ENCODE measurements around the gene MYO9B.
A peak's percentile ranks its signal among the peaks of the same experiment; 100 is the strongest.

Gene MYO9B

DNA sequence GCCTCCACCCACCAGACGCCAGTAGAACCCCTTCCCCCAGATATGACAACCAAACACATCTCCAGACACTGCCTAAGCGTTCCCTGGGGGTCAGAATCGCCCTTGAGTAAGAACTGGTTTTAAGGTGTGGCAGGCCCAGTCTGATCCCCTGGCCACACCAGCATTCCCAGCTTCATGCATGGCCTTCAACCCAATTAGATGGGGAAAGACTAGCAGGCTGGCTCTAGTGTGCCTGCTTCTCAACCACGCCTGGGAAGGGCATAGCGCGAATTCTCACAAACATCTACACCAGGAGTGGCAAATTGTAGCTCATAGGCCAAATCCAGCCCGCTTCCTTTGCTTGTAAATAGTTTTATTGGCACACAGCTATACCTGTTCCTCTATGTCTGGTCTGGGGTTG lies 13.9 kb upstream of the MYO9B start:
- no peak for DNase-seq (ENCODE audit: low read depth in 2 of 2, low spot score in 1 of 2)

GRCh38 chr19:17063428-17063827 lies 12.1 kb upstream of the MYO9B start:
- DNase-seq (ENCODE audit: low read depth in 2 of 2, low spot score in 1 of 2) = no peak

GRCh38 chr19:17069193-17069592 lies 6.4 kb upstream of the MYO9B start:
- DNase-seq (ENCODE audit: low read depth in 2 of 2, low spot score in 1 of 2) = no peak

DNA sequence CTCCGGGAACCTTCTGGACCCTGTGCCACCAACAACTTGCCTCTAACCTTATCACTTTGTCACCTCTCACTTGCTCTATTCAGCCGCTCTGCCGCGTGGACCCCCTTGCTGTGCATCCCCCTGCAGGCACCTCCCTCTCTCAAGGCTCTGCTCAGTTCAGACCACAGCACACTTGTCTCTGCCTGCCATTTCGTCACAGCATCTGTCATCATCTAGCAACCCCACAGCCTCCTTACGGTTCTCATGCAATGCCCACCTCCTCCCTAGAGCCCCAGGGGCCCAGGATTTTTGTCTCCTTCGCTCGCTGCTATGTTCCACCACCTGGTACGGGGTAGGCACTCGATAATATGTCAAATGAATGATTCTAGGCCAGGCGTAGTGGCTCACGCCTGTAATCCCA lies 5.2 kb upstream of the MYO9B start:
- DNase-seq (ENCODE audit: low read depth in 2 of 2, low spot score in 1 of 2) = no peak

DNA sequence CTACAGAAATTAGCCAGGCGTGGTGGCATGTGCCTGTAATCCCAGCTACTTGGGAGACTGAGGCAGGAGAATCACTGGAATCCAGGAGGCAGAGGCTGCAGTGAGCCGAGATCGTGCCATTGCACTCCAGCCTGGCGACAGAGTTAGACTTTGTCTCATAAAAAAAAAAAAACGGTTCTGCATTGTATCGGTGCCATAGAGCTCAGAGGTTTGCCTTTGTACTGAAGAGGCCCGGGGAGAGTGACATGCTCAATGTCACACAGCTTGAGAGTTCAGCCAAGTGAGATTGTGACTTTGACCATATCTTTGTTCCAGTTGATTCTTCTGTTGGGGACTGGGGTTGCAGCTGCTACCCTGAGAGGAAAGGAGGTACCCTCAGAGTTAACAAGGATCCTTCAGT lies 4.7 kb upstream of the MYO9B start:
- no peak for DNase-seq (ENCODE audit: low read depth in 2 of 2, low spot score in 1 of 2)

DNA sequence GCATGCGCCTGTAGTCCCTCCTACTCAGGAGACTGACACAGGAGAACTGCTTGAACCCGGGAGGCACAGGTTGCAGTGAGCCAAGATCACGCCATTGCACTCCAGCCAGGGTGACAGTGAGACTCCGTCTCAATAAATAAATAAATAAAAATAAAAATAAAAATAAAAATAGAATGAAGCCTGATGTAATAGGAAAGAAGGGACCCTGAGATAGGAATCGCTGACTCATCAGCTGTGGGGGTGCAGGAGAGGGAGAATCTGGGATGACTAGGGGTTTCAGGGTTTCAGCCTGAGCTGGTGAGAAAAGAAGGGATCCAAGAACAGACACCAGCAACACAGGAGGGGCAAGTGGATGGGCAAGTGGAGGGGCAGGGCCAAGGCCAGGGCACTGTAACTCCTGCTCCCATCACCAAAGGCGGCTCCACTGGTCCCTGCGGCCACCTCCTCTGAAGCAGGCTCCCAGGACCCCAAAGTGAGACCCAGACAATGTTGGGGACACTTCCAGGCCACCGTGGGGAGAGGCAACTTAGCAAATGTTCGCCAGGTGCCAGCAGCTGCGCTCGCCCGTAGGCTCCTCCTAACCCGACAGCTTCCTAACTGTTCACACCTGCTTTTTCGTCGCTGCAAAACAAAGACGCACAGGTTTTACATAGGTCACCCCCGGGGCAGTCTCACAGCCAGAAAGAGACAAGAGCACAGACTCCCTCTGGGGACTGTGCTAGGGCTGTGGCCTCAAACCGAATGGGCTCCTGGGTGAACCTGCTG lies 1.5 kb upstream of the MYO9B start:
- no peak for DNase-seq (ENCODE audit: low read depth in 2 of 2, low spot score in 1 of 2)

DNA sequence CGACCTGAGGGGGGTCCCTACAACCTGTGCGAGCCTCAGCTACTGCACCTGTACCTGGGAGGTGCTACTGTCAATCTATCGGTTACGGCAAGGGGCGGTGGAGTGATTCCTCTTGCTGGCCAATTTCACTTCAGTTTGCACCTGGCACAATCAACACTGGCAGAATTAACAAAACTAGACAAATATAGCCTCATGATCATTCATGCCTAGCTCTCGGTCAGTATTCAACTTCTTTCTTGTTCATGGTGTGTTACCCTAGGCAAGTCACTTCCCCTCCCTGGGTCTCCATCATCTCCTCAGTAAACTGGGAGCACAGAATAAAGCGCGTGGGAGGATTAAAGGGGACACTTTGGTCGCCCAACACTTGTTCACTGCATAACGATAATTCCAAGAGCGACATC lies 943 bp upstream of the MYO9B start:
- DNase-seq (ENCODE audit: low read depth in 2 of 2, low spot score in 1 of 2) = no peak

DNA sequence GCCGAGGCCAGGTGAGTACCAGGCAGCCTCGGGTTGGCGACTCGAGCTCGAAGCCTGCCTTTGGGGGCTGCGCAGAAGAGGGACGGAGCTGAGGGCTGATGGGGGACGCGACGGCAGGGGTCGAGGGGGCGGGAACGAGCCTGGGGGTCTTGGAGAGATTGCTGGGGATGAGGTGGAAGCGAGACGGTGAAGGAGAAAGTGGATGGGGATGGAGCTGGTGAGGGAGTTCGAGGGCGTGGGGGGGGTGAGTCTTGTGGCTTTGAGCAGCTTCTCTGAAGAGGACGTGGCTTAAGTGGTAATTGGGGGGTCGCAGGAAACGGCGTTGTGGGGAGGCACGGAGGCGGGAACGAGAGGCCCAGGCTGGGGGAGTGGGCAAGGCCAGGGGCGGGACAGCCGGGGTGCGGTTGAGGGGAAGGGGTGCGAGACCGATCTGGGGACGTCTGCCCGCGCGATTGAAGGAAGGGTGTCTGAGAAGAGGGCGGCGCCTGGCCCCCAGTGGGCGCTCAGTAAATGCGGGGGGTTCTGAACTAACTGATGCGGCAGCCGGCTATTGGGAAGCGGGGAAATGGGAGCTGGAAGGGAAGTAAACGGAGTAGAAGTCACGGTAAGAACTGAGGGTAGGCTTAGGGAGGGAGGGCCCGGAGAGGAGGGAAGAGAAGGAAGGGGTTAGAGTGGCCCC lies 426 bp downstream of the MYO9B start:
- DNase-seq (ENCODE audit: low read depth in 2 of 2, low spot score in 1 of 2) = peak; percentile 12 to 27

DNA sequence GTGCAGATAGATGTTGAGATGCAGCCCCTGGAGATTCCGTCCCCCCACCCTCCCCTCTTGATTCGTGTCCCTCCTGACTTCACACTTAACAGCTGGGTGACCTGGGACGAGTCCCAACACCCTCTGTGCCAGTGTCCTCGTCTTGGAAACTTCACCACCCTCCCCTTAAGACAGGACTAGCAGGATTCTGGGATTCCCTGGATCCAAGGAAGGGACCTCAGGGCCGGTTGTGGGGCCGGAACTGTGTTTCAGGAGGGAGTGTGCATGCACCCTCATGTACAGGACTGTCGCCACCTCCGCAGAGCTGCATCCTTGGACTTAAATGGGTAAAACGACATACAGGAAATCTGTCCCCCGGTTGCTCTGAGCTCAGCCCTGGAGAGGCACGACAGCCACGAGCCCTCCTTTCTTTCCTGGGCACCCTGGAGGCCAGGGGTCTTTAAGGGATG lies 990 bp downstream of the MYO9B start:
- no peak for DNase-seq (ENCODE audit: low read depth in 2 of 2, low spot score in 1 of 2)

DNA sequence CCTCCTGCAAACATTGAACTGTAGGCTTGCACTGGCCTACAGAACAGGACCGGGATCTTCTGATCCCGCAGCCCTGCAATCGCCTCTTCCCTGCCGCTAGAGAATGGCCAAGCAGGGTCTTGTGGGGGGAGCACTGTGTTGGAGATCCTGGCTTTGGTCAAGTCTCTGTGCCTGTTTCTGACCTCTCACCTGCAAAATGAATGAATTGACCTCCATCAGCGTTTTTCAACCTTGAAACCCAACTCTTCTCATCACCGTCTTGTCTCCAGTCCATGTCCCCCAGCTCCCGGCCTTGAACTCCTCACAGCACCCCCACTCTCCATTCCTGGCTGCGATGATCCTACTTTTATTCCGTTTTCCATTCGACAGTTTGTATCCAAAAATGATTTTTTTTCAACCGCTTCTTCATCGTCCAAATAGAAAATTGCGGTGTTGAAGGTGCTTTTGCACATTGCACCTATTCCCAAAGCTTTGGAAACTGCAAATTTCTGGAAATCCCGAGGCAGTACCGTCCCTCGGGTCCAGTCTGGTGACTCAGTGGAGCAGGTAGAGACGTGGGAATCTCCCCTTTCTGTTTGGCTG lies 2.0 kb downstream of the MYO9B start:
- DNase-seq (ENCODE audit: low read depth in 2 of 2, low spot score in 1 of 2) = no peak

- DNase-seq (ENCODE audit: low read depth in 2 of 2, low spot score in 1 of 2) = no peak
These were observed 2.7 kb downstream of the MYO9B start for GRCh38 chr19:17078036-17078919.

DNA sequence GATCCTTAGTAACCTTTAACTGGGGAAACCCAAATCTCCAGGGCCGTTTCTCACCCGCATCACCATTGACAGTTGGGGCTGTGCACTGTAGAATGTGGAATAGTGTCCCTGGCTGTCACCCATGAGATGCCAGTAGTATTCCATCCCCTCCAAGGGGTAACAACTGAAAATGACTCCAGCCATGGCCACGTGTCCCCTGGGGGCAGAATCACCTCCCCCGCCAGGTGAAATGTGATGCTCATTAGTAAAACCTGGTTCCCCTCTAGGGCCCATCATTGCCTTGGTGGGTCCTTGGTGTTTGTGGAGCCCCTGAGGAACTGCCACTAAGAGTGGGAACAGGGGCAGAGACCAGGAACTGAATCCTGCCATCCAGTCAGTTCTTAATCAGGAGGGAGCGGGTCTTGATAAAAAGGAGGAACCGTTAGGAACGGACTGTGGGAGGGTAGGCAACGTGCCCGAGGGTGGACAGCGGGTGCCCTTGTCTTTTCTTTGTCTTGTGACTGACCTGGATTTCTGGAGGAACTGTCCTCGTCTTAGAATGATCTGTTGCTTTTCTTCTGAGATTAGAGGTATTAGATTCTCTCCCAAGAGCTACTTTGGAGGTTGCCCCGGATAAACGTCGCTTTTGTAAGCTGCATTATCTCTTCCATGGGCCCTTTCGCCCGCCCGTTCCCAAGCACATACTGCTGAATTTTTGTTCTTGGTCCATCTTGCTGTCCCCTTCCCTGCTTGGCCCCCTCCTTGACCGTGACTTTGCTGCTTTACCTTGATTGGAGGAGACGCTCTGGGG lies 3.5 kb downstream of the MYO9B start:
- no peak for DNase-seq (ENCODE audit: low read depth in 2 of 2, low spot score in 1 of 2)

DNA sequence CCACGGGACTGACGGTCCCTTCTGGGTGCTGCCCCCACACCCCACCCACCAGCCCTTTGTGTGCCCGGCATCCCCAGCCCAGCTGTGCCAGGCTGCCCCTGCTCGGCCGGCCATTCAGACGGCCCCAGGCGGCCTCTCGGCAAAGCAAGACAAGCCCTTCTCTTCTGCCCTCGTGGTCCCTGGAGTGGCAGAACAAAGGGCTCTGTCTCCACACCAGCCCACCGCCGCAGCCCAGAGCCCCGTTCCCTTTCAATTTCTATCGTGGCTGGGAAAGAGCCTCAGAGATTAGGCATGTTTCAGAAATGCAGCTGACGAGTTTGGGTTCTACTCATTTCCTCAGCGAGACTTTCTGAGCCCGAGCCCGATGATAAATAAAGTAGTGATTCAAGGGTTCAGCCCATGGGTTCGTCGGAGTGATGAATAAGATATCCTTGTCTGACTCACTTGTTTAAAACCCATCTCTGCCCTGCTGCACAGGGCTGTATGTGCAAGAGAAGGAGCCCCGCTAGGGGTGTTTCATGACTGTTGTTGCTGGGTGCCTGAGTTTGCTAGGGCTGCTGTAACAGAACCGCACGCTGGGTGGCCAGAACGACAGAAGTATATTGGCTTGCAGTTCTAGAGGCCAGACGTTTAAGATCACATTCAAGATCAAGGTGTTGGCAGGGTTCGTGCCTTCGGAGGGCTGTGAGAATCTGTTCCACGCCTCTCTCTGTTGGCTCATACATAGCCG lies 4.3 kb downstream of the MYO9B start:
- DNase-seq (ENCODE audit: low read depth in 2 of 2, low spot score in 1 of 2) = peak; percentile 25 to 43

GRCh38 chr19:17080440-17080801 lies 4.8 kb downstream of the MYO9B start:
- no peak for DNase-seq (ENCODE audit: low read depth in 2 of 2, low spot score in 1 of 2)

DNA sequence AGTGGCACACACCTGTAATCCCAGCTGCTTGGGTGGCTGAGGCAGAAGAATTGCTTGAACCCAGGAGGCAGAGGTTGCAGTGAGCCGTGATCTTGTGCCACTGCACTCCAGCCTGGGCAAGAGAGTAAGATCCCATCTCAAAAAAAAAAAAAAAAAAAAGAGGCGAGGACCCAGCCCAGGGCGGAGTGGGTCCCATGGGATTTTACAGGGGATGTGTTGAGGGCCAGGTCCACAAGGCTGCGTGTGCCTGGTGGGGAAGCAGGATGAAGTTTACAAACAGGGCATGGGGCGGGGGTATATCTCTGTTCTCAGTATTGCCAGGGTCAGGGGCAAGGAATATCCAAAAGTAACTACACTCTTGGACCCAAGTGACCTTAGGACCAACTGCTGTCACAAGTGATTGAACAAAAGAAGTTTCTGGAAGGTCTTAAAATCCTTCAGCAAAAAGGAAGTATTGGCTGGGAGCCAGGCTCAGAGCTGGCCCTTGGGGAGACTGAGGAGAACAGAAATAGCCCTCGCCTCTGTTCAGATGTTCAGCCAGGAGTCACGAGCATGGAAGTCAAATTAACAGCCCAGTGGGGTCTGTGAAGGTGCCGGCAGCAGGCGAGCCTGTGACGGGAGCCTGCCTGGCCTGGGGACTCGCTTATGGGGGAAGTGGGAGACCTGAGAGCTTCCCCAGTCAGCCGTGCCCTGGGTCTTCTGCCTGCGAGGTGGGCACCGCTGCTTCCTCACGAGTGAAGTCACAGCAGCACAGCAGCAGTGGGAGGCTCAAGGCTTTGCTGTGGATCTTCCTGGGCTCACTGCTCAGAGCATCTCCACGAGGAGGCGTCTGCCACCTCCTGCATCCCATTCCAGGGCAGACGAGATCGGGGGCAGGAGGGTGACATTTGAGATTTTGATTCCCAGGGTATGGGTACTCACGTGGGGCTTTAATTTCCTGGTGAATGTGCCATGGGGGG lies 6.4 kb downstream of the MYO9B start:
- no peak for DNase-seq (ENCODE audit: low read depth in 2 of 2, low spot score in 1 of 2)

DNA sequence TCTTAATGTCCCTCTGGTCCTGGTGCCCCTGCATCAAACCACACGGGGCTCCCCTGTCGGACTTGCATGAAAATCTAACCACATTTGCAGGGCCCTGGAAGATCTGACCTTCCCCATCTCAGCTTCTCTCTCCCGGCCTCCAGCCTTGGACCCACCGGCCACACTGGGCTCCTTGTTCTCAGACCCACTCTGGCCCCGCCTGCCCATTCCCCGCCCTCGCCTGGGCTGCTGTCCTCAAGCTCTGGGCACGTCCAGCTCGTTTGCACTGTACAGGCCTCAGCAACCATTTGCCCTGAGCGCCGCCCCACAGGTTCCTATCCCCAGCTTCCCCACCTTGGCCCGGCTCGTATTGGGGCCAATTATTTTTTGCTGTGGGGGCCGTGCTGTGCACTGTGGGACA lies 10.5 kb downstream of the MYO9B start:
- DNase-seq (ENCODE audit: low read depth in 2 of 2, low spot score in 1 of 2) = no peak

DNA sequence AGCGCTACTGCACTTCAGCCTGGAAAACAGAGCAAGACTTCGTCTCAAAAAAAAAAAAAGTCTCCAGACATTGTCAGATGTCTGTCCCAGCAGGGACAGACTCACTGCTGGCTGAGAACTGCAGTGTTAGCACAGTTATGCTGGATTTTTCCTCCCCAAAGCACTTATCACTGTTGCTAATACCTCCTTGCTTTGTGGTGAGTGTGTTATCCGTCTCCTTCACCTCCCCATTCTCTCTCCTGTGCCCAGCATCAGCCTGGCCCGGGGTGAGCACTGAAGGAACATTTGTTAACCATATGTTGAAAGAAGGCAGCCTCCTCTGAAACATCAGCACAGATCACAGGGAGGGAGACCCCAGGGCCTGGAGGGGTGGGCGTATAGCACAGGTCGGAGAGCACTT lies 11.3 kb downstream of the MYO9B start:
- DNase-seq (ENCODE audit: low read depth in 2 of 2, low spot score in 1 of 2) = no peak

- no peak for DNase-seq (ENCODE audit: low read depth in 2 of 2, low spot score in 1 of 2)
These were observed 13.0 kb downstream of the MYO9B start for GRCh38 chr19:17088552-17088951.

GRCh38 chr19:17090583-17090982 lies 15.0 kb downstream of the MYO9B start:
- DNase-seq (ENCODE audit: low read depth in 2 of 2, low spot score in 1 of 2) = no peak

Data from stimulated activated CD8-positive, alpha-beta memory T cell treated with anti-CD3 and anti-CD28 coated beads, Interleukin-4, amount 100 ng/mL, for 1 hour (primary cell).